Thyroid gland (tissue), 4 donors: ENCODE measurements around the gene TRIM16.

Source experiments
- POLR2A ChIP-seq, 2 donors: fragments of 450-650 bp; IDR thresholded peaks; one replicate each; pipeline ENCODE4 v1.6.1; 2017; ENCODE audit warnings: antibody characterized with exemption in 2 of 2, mild to moderate bottlenecking in 2 of 2, moderate library complexity in 1 of 2
- TF ChIP-seq, protein P1 (sequence below), 6 experiments: fragments of 200-600 bp in 3 of 6; fragments of 450-650 bp in 3 of 6; sonication (generic) in 3 of 6; IDR thresholded peaks; one replicate each; pipeline ENCODE4 v1.5.1; 2016 to 2019; ENCODE audit warnings: antibody characterized with exemption in 6 of 6, mild to moderate bottlenecking in 2 of 6, inconsistent platforms in 1 of 6, moderate library complexity in 1 of 6

DNA sequence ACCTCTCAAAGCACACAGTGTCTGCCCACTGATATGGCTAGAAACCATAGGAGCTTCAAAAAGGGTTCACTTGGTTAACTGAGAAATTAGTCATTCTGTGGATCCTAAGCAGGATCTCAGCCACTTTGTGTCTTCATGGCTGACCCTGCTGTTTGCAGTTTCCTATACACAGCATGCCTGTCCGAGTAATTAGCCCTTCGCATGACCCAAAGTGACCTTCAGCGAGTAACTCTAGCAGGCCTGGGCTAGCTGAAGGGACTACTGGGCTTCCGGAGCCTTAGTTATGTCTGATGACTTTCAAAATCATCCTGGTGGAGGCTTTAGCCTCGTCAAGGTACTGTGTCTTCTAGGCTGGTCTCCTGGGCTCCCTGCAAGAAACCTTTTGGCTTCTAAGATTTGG lies 35.7 kb downstream of the TRIM16 start:
- TF ChIP-seq, protein P1, sequence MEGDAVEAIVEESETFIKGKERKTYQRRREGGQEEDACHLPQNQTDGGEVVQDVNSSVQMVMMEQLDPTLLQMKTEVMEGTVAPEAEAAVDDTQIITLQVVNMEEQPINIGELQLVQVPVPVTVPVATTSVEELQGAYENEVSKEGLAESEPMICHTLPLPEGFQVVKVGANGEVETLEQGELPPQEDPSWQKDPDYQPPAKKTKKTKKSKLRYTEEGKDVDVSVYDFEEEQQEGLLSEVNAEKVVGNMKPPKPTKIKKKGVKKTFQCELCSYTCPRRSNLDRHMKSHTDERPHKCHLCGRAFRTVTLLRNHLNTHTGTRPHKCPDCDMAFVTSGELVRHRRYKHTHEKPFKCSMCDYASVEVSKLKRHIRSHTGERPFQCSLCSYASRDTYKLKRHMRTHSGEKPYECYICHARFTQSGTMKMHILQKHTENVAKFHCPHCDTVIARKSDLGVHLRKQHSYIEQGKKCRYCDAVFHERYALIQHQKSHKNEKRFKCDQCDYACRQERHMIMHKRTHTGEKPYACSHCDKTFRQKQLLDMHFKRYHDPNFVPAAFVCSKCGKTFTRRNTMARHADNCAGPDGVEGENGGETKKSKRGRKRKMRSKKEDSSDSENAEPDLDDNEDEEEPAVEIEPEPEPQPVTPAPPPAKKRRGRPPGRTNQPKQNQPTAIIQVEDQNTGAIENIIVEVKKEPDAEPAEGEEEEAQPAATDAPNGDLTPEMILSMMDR (IDR thresholded peaks at IDR 0.05), result no peak
- no peak for TF ChIP-seq POLR2A (IDR thresholded peaks at IDR 0.05)
